GM19035 (cell line): ENCODE data around the gene CLEC10A.
"Not testable (repeated sequence)": the region's sequence is repeated elsewhere in the genome, so short reads cannot be mapped to it uniquely, and the experiment has no call there.

Source experiments
- ATAC-seq: cut with Tn5 transposase; IDR thresholded peaks from one replicate; pipeline ENCODE4 v1.9.1; 2021; ENCODE audit not compliant: unreplicated experiment

The CLEC10A gene

GRCh38 chr17:7078711-7079110, 1.3 kb downstream of the CLEC10A start:
- no peak for ATAC-seq

DNA sequence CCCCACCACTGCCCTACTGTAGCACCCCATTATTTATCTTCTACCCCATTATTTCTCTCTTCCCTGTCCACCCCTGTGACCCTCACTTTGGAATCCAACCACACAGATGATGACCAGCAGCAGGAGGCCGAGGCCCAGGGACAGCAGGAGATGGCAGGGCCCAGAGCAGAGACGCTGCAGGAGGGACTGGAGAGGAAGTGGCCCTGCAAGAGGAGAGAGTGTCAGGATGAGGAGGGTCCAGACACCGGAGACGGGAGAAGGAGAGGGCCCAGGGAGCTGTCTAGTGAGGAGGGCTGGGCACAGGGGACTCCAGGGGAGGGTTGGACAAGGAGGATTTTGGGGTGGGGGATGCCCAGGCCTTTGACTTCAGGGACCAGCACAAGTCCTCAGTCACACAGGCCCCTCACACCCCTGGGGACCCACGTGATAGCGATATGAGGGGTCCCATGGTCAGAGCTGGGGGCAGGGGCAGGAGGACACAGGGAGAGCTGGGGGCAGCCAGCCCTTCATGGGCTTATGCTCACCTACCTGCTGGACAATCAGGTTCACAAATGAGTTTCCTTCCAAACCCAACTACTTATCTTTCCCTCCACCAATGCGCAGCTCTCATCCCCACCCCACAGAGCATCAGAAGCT, 2.0 kb downstream of the CLEC10A start:
- ATAC-seq = no peak

DNA sequence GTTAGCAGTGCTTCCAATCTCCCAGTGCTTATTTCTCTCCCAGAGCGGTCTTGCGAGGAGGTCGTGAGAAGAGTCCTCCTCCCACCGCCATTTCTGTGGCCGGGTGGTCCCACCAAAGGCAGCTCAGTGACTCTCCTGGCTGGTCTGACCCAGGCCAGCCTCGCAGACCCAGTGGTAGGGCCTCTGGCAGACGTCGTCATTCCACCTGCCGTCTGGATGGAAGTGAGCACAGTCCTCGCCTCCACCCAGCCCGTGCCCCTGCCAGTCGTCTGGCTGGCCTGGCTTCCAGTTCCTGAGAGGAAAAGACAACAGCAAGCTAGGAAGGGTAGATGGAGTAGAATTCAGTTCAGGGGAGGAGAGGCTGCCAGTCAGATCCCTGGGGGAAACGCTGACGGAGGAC, 5.1 kb downstream of the CLEC10A start:
- no peak for ATAC-seq

DNA sequence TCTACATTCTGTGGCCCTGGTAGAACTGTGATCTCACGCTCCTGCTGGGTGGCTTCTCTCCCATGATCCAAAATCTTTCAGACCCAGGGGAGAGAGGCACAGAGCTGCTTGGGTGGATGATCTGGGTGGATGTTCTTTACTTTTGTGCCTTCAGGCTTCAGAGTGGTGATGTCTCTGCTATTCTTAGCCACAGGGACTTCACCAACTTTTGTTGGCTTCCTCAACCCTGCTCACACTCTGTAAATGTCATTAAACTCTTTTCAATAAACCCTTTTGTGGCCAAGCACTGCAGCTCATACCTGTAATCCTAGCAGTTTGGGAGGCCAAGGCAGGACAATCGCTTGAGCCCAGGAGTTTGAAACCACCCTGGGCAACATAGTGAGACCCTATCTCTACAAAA, 7.6 kb downstream of the CLEC10A start:
- no peak for ATAC-seq

DNA sequence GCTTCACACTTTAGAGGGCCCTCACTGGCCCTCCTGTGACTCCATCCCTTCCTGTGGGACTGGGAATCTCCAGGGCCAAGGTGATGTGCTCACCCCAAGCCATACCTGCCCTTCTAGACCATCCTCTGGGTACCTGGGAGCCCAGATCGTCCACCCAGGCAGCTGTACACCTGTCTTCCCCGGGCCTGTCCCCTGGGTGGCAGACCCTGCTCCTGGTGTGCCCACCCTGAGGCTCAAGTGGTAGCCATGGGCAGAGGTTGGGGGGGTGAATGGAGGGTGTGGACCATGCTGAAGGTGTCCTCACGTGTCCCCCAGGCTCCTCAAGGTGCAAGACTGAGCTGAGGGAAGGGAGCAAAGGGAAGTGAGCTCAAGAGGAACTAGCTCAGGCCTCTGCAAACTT, 9.3 kb downstream of the CLEC10A start:
- ATAC-seq = no peak

GRCh38 chr17:7068268-7068667, 11.8 kb downstream of the CLEC10A start:
- no peak for ATAC-seq

- no peak for ATAC-seq
Observed at GRCh38 chr17:7067198-7067597, 12.9 kb downstream of the CLEC10A start.

DNA sequence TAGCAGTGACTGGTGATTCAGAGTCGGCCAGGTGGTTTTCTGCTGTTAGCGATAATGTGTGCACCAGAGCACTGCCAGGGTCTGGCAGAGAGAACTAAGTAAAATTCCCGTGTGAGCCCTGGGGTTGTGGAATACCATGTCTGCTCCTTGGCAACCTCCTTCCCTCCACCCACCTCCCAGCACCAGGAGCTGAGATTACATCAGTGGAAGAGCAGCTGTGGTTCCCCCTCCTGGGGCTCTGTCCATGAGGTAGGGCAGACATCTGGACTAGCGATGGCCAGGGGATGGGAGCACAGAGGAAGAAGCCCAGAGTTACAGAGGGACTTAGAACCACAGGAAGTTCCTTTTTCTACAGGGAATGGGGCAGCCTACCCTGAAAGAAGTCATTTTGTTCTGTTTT, 15.8 kb downstream of the CLEC10A start:
- ATAC-seq = no peak

DNA sequence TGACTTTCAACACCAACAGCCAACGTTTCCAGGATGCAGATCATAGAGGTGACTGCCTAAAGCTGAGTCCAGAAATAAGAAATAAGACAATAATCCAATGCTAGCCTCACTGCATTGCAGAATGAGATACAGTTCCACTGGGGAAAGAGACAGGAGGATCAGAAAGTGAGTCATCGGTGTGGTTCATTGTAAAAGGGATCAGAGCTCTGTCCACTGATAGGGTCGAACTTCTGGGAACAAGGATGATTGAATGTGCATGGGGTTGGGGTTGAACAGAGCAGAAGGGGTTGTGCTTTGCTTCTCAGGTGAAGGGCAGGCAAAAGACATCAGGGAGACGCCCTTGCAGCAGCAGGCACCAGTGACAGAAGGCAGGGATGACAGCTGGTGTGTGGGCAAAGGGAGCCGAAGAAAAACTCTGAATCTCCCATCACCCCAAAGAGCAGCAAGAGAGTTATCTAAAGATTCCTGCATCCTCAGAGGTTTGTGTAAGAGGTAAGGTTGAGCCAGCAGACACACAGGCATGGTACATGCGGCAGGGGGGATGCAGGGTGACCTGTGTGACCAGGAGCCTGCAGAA, 16.4 kb downstream of the CLEC10A start:
- ATAC-seq = no peak

DNA sequence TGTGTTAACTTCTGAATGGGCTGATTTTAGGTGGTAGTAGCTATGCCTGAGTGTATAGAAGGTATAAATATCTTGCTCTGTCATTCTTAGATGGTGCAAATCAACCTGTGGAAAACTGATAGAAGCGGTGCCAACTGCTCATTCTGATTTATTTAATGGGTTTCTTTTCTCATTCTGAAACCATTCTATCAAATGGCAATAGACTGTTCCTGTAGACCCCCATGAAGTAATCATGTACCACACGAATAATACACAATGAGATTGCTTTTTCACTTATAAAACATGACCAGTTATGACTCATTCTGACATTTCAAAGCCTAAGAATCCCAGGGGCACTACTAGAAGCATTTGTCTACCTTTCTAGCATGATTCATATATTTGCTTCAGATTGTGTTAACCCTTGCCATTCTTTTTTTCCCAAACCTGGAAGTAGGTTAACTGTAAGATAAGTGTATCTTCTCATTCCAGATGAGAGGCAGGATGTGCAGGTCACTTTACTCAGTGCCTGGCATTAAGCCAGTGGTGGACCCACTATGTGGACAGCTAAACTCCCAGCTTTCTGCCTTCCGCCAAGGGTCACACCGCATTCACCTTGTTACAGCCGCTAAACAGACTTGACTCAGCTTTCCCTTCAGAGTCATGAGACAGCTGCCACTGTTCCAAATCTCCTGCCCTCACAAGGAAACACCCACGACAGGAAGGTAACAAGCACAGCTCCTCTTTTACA, 19.7 kb downstream of the CLEC10A start:
- no peak for ATAC-seq

- no peak for ATAC-seq
Observed at GRCh38 chr17:7058831-7059447, 21.1 kb downstream of the CLEC10A start.

DNA sequence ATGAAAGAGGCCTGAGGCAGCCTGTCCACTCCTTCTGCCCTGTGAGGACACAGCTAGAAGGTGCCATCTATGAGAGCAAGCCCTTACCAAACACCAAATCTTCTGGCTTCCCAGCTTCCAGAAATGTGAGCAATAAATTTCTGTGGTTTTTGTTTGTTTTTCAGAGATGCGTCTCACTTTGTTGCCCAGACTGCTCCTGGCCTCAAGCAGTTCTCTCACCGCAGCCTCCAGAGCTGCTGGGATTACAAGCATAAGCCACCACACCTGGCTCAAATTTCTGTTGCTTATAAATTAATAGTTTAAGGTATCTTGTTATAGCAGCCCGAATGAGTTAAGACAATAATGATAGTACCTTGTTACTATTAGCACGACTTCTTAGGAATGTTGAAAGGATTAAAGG, 23.7 kb downstream of the CLEC10A start:
- no peak for ATAC-seq

GRCh38 chr17:7050583-7050982, 29.5 kb downstream of the CLEC10A start:
- not testable (repeated sequence) for ATAC-seq

DNA sequence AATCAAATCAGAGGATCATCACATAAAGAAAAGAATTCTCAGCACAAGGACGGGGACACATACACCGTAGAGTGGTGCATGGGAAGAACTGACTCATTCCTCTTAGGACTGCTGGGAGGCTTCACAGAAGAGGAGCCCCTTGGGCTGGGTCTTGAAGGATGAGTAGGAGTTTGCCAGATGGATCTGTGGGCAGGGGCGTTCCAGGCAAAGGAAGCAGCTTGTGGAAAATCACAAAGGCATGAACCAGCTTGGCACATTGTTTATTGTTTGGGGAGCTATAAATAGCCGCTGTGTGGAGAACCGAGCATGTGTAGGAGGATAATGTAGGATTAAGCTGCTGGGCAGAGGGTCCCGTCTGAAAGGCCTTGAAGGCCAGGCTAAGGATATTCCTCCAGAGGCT, 31.1 kb downstream of the CLEC10A start:
- ATAC-seq = no peak

- ATAC-seq = no peak
Observed at GRCh38 chr17:7047566-7047965, 32.5 kb downstream of the CLEC10A start.

GRCh38 chr17:7046725-7047397, 33.2 kb downstream of the CLEC10A start:
- ATAC-seq = not testable (repeated sequence)

- no peak for ATAC-seq
Observed at GRCh38 chr17:7046127-7046724, 33.8 kb downstream of the CLEC10A start.

- no peak for ATAC-seq
Observed at GRCh38 chr17:7045492-7046126, 34.4 kb downstream of the CLEC10A start.

- no peak for ATAC-seq
Observed at GRCh38 chr17:7043497-7044198, 36.4 kb downstream of the CLEC10A start, which contains the start of gene SLC16A11. Gene SLC16A11 (minus strand): TSS chr17:7044092. CDS start chr17:7043513, 579 bp downstream.

DNA sequence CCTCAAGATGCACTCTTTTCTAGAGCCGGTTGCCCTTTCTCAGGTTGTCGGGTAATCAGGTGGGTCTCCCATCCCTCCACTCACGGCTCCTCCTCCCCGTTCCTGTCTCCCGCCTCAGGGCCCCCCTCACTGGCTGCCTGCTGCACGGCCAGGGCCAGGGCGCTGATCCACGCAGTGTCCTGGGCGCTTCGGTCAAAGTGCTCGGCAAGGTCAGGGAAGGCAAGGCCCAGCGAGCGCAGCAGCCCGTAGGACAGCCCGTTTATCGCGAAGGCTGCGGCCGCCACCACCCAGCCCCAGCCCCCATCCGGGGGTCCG, 36.9 kb downstream of the CLEC10A start:
- no peak for ATAC-seq
